COLO829 (cell line): ENCODE data around the gene RYR1.
"Not testable (repeated sequence)": the region's sequence is repeated elsewhere in the genome, so short reads cannot be mapped to it uniquely, and the experiment has no call there.

Experiments used
- DNase-seq: peaks from one replicate; pipeline ENCODE4 v3.0.0; 2012; ENCODE audit warnings: low spot score

RYR1 gene

GRCh38 chr19:38561658-38562057, 128.2 kb downstream of the RYR1 start:
- DNase-seq = no peak

- no peak for DNase-seq
Observed at GRCh38 chr19:38562096-38562495, 128.6 kb downstream of the RYR1 start.

- no peak for DNase-seq
Observed at GRCh38 chr19:38563475-38563874, 130.0 kb downstream of the RYR1 start.

GRCh38 chr19:38564981-38565690, 131.6 kb downstream of the RYR1 start:
- DNase-seq = no peak

- no peak for DNase-seq
Observed at GRCh38 chr19:38565691-38566105, 132.2 kb downstream of the RYR1 start.

- no peak for DNase-seq
Observed at GRCh38 chr19:38569368-38569983, 136.0 kb downstream of the RYR1 start.

- no peak for DNase-seq
Observed at GRCh38 chr19:38571682-38572081, 138.2 kb downstream of the RYR1 start.

GRCh38 chr19:38577826-38578225, 144.3 kb downstream of the RYR1 start:
- no peak for DNase-seq

- not testable (repeated sequence) for DNase-seq
Observed at GRCh38 chr19:38579304-38579703, 145.8 kb downstream of the RYR1 start.

GRCh38 chr19:38580080-38580479, 146.6 kb downstream of the RYR1 start:
- DNase-seq = no peak

- DNase-seq = no peak
Observed at GRCh38 chr19:38583219-38583984, 149.9 kb downstream of the RYR1 start.

- no peak for DNase-seq
Observed at GRCh38 chr19:38583985-38584305, 150.5 kb downstream of the RYR1 start.

GRCh38 chr19:38587562-38587961, 154.1 kb downstream of the RYR1 start:
- DNase-seq = no peak

GRCh38 chr19:38588041-38588440, 154.6 kb downstream of the RYR1 start:
- DNase-seq = no peak

GRCh38 chr19:38592940-38593339, 159.4 kb downstream of the RYR1 start:
- no peak for DNase-seq

GRCh38 chr19:38596057-38596981, 162.8 kb downstream of the RYR1 start:
- peak; percentile 38 for DNase-seq

GRCh38 chr19:38597075-38597474, 163.6 kb downstream of the RYR1 start:
- DNase-seq = no peak

GRCh38 chr19:38599722-38600121, 166.2 kb downstream of the RYR1 start:
- no peak for DNase-seq

- DNase-seq = not testable (repeated sequence)
Observed at GRCh38 chr19:38602856-38603255, 169.4 kb downstream of the RYR1 start.

GRCh38 chr19:38606131-38606530, 172.6 kb downstream of the RYR1 start:
- DNase-seq = no peak

GRCh38 chr19:38614289-38614688, 180.8 kb downstream of the RYR1 start:
- no peak for DNase-seq

- DNase-seq = no peak
Observed at GRCh38 chr19:38615007-38615581, 181.6 kb downstream of the RYR1 start.
